Frontal cortex (tissue), 4 donors: ENCODE results near the gene ADORA1. TPM values are rescaled to one million over a fixed set of nuclear protein-coding genes. Genes with fewer than 3 reads are reported as not detected.

Experiments
- DNase-seq, 2 donors: peaks; one replicate each; pipeline ENCODE4 v3.0.0; 2012; ENCODE audit warnings: low spot score in 2 of 2
- FAIRE-seq: peaks from 2 replicates; lab custom pipeline; 2012; peaks lifted over from hg19 to GRCh38; lab: Jason Lieb, UNC
- total RNA-seq: library from RNA; depleted of rRNA; stranded (reverse); fragments of >200 nt; gene quantifications from one replicate; pipeline ENCODE4 v1.2.3, GENCODE V29; 2014
- donor health status: control.
- donor health status: control.
- donor health status: control.

The ADORA1 gene
- total RNA-seq, 1 donor from 2014 or later = 11.0 TPM

DNA sequence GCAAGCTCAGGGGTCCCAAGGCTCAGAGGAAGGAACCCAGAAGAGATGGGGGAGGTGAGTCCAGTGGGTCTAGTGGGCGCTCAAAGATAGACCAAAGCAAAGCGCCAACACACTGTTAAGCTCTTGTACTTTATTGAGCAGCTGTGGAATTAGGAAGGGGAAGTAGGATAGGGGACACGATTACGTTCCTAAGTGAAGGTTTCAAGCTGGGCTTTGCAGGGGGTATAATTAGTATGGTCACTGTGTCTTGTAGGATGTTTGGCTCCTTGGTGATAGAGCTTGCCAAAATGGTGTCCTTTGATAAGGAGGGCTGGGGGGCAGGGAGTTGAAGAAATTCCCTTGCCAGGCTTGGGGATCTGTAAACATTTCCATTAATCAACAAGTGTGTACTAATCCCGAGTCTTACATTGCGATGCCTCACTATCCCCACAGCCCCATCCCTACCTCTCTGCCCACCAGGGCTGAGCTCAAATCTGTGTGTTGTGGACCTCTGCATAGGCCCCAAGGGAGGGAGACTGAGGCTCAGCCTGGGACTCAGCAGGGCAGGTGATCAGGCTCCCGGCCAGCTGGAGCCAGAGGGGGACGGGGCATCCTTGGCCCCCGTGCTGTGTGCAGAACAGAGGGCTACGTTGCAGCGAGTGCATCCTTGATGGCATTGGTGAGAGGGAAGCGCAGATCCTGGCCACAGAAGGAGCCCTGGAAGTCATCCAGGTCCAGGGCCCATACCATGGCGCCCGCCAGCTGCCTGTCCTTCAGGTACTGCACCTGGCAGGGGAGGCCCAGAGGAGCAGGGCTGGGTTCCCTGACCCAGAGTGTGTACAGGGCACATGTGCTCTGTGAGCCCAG lies 51.5 kb downstream of the ADORA1 start:
- no peak for DNase-seq
- FAIRE-seq = no peak

DNA sequence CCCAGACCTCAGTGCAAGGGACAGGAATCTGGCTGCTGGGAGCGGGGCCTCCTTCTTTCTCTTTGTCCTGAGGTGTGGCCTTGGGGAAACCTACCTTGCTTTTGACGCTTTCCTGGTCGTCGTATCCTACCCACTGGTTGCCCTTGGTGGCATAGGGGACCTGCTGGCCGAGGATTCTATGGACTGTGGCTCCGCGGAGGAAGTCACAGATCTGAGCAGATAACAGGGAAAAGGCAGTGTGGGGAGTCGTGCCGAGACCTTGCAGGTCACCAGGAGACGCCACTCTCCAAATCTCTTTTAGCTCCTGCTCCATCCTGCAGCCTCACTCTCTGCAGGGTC lies 52.1 kb downstream of the ADORA1 start:
- DNase-seq (no peak), FAIRE-seq (no peak)

DNA sequence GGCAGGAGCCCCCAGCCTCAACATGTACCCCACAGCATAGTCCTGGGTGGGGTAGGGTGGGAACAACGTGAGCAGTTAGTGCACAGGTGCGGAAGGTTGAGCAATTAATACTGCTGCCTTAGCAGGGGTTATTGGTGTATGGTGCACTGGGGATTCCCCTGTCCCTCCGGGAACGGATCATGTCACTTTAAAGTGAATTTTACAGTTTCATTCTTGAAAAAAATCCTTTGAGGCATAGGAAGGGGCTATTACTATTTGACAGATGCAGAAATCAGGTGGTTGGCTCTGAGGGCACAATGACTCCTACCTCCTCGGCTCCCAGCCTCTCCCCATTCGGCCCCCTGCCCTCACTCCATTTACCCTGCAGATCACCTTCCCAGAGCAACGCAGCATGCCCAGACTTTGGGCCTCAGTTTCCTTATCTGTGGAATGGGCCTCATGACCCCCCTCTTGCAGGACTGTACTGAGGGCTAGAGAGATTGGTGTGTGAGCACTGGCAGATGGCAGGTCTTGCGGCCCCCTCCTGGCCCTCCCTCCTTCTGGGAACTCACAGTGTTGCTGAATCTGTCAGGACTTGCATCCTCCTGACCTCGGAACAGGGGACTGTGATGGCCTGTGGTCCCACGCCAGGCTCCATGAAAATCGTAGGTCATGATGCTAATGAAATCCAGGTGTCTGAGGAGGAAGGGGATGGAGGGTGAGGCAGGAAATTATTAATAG lies 53.2 kb downstream of the ADORA1 start:
- DNase-seq (no peak), FAIRE-seq (no peak)

DNA sequence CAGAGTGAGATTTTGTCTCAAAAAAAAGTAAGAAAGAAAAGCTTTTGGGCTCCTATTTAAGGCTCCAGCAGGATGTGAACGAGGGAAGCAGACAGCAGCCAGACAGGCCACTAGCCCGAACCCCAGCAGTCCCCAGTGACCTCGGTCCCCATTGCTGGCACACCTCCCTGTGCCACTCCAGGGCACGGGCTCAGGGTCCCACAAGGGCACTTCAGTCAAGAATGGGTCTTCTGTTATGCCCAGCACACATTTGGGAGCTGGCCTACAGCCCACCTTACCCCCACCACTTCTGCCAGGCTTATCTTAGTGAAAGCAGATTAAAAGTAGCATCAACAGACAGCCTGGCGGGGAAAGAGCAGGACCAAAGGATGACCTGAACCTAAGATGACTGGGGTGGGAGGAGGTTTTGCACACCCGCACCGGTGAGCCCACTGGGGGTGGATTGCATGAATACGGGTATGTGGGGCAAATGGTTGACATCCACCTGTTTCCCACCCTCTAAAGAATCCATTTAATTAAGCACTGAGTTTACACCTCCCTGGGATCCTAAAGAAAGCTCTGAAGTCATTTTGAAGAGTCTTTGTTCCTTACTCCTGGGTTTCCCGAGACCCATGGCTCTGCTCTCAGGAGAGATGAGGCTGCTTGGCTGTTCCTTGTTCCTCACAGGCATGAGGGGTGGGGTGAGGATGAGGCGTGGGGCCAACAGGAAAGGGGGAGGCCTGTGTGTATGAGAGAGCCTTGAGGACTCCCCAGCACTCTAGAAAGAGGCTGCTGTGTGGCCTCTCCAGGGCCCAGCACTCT lies 54.3 kb downstream of the ADORA1 start:
- FAIRE-seq (no peak), DNase-seq (no peak)

DNA sequence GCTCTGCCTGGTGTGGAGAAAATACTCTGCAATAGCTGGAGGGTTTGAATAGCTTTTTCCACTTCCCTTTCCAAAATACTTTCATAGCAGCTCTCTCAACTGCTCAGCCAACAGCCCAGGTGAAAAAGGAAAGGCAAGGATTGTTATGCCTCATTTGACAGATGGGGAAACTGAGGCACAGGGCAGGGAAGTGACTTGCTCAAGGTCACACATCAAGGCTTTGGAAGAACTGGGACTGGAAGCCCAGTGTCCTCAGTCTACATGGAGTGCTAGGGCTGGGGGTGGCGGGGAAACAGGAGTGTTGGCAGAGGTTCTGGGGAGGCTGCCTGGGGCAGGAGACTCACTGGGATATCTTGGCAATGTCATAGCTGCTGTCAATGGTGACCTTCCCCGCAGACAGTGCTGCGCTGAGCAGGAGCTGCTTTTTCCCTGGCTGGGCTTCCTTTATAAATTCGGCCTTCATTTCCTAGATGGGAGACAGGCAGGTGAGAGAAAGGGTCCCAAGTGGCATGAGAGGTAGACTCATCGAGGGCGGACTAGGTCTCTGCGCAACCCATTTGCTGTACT lies 54.9 kb downstream of the ADORA1 start:
- FAIRE-seq = no peak

DNA sequence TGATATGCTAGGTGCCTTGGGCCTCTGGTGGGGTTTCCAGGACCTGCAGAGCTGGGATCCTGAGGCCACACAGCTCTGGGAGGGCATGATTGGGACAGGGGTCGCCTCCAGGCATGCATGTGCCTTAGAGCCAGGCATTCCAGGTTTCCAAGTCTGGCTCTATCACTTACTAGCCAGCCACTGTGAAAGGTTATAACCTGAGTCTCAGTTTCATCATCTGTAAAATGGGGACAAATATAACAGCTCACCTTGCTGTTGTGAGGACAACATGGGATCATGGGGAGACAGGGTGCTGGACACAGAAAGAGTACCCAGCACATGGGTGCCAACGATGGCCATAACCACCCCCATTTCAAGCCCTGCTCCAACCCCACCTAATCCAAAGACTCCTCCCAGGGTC lies 56.3 kb downstream of the ADORA1 start:
- DNase-seq (no peak), FAIRE-seq (no peak)

More for the DNA sequence above, 54.9 kb downstream of the ADORA1 start:
- DNase-seq = no peak

DNA sequence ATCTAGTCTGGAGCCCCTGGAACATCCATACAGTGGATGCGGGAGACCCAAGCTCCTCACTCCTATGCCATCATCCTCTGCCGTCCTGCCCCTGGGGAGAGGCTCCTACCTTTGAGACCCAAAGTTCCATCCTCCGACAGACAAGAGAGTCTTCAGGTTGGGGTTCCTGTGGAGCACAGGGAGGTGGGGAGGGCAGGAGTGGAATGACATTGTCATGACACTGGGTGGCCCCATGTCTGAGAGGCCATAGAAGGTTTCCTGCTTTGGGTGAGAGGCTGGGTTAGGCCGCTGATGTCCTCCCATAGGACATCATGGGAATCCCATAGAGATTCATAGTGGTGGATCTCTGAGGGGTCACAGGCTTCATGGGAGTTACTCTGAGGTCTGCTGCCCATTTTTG lies 56.9 kb downstream of the ADORA1 start:
- no peak for DNase-seq

DNA sequence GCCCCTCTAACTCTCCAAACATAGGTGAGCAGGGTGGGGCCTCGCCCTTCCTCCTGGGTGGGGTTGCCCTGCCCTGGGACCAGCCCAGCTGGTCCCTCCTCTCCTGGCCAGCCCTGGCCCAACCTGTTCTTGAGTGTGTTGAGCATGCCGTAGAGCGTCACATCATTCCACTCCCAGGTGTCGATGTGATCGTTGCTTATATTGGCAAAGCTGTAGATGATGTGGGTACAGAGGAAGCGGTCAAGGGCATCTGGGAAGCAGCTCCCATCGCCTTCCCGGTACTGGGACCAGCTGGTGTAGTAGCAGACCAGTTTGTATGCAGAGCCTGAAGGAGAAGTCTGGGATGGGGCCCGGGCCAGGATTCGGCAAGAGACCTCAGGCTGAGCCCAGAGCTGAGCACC lies 57.5 kb downstream of the ADORA1 start:
- FAIRE-seq (no peak), DNase-seq (no peak)

More for the DNA sequence above, 56.9 kb downstream of the ADORA1 start:
- FAIRE-seq = no peak

DNA sequence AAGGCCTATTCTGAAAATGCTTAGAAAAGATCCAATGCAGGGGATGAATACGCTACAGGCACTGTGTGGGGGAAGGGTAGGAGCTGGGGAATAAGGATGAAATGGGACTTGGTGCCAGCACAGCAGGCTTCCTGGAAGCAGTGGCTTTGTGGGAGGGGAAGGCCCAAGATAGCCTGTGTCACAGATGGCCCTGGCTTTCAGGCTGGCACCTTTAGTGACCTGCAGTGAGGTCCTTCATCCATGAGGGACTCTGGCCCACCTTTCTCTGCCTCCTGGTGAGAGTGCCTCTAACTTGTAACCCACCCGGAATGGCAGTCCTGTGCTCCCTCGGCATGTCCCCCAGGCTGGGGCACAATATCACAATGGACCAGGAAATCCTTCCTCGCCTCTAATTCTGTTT lies 58.1 kb downstream of the ADORA1 start:
- DNase-seq (no peak), FAIRE-seq (no peak)

DNA sequence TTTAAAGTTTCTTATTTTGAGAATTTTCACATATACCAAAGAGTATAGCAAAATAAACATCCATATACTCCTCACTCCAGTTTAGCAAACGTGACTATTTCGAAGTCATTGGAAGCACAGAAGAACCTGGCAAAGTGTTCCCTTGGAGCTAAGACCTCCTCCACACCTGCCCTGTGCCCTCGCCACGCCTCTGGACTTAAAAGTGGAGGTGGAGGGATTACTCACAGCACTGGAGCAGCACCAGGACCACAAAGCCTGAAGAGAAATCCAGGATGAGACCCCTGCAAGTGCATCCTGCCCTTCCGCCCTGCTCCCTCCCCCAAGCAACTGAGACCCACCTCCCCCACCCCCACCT lies 58.5 kb downstream of the ADORA1 start:
- DNase-seq = no peak
- FAIRE-seq = no peak

DNA sequence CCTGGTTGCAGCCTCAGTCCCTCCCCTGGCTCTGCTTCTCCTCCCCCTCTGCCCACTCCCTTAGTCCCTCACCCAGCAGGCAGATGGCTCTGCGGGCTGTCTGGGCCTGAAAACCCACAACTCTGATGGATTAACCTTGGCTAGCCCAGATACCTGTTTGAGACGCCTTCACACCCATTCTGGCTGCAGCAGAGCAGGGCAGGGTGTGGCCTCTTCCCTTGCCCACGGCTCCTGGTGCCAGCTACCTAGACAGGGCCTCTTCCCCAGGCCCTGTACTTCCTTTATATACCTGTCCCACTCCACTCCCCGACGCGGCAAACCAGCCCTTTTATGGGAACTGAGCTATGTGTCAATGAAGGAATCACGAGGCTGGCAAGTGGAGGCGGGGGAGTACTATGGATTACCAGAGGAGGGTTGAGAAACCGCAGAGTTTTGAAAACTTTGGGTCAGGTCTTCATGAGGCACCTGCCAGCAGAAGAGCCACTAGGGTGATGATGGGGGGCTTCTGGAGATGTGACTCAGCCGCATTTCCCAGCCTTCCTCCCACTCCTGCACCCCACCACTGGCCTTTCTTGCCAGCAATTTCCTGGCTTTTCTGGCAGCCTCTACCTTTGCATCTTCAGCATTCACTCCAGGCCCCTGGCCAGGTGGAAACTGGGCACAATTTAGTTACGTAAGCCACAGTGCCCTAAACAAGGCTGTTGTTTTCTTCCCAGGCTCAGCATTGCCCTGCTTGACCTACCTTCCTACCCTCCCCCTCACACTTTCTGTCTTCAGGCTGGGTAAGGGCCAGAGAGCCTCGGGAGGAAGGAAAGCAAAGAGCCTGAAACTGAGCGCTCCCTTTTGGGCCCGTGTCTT lies 59.1 kb downstream of the ADORA1 start, which contains the start of gene CHI3L1:
CHI3L1 (minus strand) TSS at position 259 of the 858 bp plus-strand sequence; CDS start at position 178, 81 bp downstream.
- no peak for DNase-seq
- FAIRE-seq = no peak

DNA sequence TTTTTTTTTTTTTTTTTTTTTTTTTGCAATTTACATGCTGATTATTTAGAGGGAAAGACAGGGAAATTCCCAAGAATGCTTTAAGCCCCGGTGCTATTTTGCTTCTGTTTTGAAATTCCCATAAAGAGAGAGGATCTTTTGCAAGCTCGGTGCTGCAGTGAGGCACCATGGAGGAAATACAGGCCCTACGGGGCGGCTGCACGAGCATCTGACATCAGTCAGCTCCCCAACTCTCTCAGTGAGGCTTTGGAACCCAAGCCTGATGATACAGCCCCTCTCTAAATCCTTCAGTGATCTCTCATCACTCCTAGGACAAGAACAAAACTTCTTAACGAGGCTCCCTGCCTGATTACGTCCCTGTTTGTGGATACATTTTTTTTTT lies 59.8 kb downstream of the ADORA1 start:
- DNase-seq (no peak), FAIRE-seq (no peak)

DNA sequence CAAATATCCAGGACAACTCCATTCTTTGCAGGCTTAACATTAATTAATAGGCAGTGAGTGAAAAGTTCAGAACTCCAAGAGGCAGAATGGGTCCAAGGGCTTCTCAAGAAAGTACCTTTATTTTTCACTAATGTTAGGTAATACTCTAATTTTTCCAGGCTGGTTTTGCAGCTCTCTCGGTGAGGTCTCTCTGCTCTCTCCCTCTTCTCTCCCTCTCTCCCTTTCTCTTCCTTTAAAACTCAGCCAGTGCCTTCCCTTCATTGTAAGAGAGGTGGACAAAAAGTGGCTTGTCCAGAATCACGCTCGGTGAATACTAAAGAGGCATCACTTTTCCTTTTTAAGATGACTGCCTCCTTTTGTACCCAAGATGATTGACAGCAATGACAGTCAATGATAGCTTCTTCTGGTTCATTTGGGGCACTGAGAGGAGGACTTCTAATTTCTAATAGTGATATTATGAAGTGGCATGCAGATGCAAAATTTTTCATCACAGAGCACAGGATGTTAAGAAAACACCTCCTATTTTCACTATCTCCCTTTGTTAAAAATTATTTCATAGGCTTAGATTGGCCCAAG lies 60.3 kb downstream of the ADORA1 start:
- DNase-seq = no peak
- FAIRE-seq = no peak

DNA sequence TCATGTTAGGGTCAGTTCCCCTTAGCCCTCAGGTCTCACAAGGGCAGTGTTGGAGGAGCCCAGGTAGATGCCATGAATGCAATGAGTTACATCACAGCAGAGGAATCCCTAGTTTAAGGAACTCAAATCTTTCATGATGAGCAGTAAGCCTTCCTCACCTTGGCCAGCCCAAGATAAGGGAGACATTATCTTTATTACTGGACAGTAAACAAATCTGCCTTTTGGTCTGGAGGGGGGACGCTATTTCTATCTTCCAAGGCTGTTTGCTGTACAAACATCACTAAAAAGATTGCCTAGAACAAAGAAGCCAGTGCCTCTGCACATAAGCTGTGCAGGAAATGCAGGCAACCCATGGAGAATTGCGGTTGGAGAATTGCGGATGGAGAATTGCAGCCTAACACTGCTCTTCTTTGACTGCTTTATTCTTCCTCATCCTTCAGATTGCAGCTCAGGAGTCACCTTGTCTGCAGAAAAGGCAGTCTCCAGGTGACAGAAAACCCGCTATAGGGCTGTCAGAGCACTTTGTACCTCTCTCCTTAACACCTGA lies 61.2 kb downstream of the ADORA1 start:
- FAIRE-seq = no peak
- DNase-seq = no peak

DNA sequence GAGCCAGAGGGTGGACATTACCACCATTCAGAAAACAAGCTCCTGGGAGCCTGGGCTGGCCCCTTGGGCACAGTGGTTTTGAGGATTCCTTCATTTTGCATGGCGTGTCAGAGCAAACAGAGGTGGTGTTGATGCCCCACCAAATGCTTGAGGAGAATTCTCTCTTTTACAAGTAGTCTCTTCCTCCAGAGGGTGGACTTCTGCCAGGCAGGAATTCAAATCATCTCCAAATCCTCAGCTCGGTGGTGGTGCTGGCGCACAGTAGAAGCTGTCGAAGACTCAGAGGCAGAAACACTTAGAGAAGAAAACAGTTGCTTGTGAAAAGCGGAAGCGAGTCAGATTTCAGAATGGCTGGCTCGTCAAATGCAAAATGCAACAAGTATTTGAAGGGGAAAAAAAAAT lies 62.4 kb downstream of the ADORA1 start:
- no peak for DNase-seq

DNA sequence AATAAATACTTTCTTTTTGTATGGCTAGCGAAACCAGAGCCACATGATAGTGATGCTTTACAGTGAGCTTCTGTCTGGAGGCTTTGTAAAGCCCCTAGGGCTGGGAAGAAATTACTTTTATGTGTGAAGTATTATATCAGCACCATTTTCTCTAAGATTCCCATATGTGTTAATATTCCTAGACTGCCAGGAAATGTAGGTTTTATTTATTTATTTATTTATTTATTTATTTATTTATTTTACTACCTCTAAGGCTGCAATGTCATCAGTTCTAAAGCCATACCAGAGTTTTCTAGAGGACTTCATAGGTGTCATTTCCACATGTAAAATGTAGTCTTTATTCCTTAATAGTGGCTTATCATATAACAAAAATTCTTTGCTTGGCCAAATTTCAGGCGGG lies 63.4 kb downstream of the ADORA1 start:
- FAIRE-seq (no peak), DNase-seq (no peak)

More for the DNA sequence above, 62.4 kb downstream of the ADORA1 start:
- FAIRE-seq = no peak

DNA sequence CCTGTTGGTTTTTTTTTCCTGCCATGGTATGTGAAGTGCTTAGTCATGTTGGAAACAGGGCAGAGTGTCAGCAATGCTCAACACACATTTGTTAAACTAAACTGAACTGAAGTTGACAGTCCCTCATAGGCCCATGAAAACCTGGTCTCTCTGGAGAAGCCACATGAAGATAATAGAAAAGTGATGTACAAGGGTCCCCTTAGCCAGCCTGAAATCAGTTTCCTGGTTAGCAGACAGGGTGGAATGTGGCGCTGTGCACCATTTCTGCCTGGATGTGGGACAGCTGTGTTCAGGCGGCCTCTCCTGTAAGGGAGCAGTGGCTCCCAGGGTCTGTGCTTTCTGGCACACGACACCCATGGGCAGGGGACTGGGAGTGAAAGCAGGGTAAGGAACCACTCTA lies 68.8 kb downstream of the ADORA1 start:
- DNase-seq (no peak), FAIRE-seq (no peak)

DNA sequence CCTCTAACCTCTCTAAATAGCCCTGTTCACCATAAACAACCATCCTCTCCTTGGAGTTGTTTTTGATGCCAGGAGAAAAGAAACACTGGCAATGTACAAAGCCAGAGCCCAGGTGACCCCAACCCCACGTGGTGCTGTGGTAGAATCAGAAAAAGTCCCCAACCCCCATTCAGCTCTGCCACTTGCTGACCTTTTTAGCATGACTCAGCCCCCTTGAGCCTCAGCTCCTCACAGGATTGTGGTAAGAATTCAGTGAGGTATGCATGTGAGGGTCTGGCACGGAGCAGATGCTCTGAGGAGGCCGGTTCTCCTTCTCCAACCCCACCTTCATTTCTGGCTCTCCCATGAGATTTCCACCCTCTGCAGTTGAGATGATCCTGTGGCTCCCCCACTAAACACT lies 70.1 kb downstream of the ADORA1 start:
- no peak for FAIRE-seq
- DNase-seq = no peak

DNA sequence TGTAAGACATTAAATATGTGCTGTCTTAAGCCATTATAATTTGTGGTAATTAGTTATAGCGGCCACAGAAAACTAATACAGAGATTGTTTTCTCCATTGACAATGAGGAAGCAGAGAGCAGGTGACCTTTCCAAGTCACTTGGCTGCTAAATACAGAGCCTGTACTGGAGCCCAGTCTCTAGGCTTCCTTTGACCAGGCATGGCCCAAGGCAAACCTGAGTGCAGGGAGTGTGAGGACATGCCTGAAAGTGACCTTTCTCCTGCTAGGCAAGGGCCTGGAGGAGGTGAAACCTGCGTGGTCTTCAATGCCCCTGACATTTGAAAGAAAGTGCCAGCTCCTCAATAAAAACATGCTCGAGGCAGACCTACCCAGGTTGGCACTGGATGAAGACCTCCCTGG lies 71.5 kb downstream of the ADORA1 start:
- FAIRE-seq = no peak
- no peak for DNase-seq
